Upper lobe of right lung (tissue), 1 donor: ENCODE data around the gene MYBPH. TPM values are rescaled to one million over a fixed set of nuclear protein-coding genes. Genes with fewer than 3 reads are reported as not detected.

Experiments
- ATAC-seq: fragments of 200-7000 bp; cut with Tn5 transposase; one replicate; pipeline ENCODE4 v1.9.1; 2020; ENCODE audit warnings: mild to moderate bottlenecking, moderate library complexity
- DNase-seq: peaks from one replicate; pipeline ENCODE4 v3.0.0-alpha.2; 2020
- H3K27ac ChIP-seq: fragments of 200-600 bp; one replicate; pipeline ENCODE4 v1.8.0; 2022
- H3K27me3 ChIP-seq: fragments of 200-600 bp; one replicate; pipeline ENCODE4 v1.8.0; 2022; ENCODE audit warnings: mild to moderate bottlenecking
- H3K36me3 ChIP-seq: fragments of 200-600 bp; one replicate; pipeline ENCODE4 v1.8.0; 2022
- H3K4me1 ChIP-seq: fragments of 200-600 bp; one replicate; pipeline ENCODE4 v1.8.0; 2022
- H3K4me3 ChIP-seq: fragments of 200-600 bp; one replicate; pipeline ENCODE4 v1.8.0; 2022; ENCODE audit warnings: mild to moderate bottlenecking
- H3K9me3 ChIP-seq: fragments of 200-600 bp; one replicate; pipeline ENCODE4 v1.8.0; 2022
- CTCF ChIP-seq: fragments of 200-600 bp; IDR thresholded peaks from one replicate; pipeline ENCODE4 v1.8.0; 2022; ENCODE audit warnings: antibody characterized with exemption
- intact Hi-C: fragments of 100-400 bp; cut with DNase I; formaldehyde crosslinking; loops from one replicate; pipeline ENCODE4 v1.11.0; 2022
- total RNA-seq: library from RNA; stranded (reverse); fragmentation: NEBNext Ultra II Directional; extraction: Animal tissue kit (Norgen Biotek cat#: 25700); gene quantifications from one replicate; pipeline ENCODE4 v1.2.1, GENCODE V29; 2021
- donor health status: DM: no; HTN: yes; CAD: no; lungs with severe emphysema.

The MYBPH gene
- total RNA-seq, 1 donor from 2014 or later = not detected

- Histone ChIP-seq H3K9me3 (no peaks in the 10 kb centered on the region), H3K4me3 (no peak overlapping the region), H3K27ac (no peak overlapping the region), H3K4me1 (no peaks in the 10 kb centered on the region), H3K36me3 (no peaks in the 10 kb centered on the region), H3K27me3 (no peaks in the 10 kb centered on the region)
- no peak for ATAC-seq
- TF ChIP-seq CTCF = no peak
- DNase-seq = no peak
- intact Hi-C loops = no loop called here
Observed at GRCh38 chr1:203139976-203140475, 35.6 kb downstream of the MYBPH start.

DNA sequence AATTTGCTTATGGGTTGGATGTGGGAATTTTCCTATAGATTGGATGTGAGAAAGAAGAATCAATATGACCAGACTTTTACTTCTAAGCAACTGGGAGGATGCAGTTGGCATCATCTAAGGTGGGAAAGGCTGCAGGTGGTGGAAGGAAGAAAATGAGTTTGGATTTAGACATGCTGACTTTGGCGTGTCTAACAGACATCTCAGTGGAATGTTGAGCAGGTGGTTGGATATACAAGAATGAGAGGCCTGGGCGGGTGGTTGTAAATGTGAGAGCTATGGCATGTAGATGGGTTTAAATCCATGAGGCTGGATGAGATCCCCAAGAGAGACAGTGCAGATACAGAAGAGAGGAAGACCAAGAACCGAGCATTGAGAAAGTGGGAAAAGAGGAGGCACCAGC, 37.6 kb downstream of the MYBPH start:
- no peak overlapping the region for H3K27ac ChIP-seq
- no peaks in the 10 kb centered on the region for H3K27me3 ChIP-seq
- H3K4me3 ChIP-seq = no peak overlapping the region
- ATAC-seq = no peak
- TF ChIP-seq CTCF = no peak
- no peaks in the 10 kb centered on the region for H3K9me3 ChIP-seq
- DNase-seq = no peak
- H3K36me3 ChIP-seq = no peaks in the 10 kb centered on the region
- H3K4me1 ChIP-seq = peaks cover 4% of the 10 kb centered on the region
- intact Hi-C loops = no loop called here

- intact Hi-C loops = no loop called here
- DNase-seq (no peak), ATAC-seq (no peak)
- no peaks in the 10 kb centered on the region for H3K9me3 ChIP-seq
- no peaks in the 10 kb centered on the region for H3K27me3 ChIP-seq
- H3K27ac ChIP-seq = no peak overlapping the region
- H3K4me1 ChIP-seq = peaks cover 4% of the 10 kb centered on the region
- no peak overlapping the region for H3K4me3 ChIP-seq
- H3K36me3 ChIP-seq = no peaks in the 10 kb centered on the region
- no peak for TF ChIP-seq CTCF
Observed at GRCh38 chr1:203137324-203137723, 38.3 kb downstream of the MYBPH start.

DNA sequence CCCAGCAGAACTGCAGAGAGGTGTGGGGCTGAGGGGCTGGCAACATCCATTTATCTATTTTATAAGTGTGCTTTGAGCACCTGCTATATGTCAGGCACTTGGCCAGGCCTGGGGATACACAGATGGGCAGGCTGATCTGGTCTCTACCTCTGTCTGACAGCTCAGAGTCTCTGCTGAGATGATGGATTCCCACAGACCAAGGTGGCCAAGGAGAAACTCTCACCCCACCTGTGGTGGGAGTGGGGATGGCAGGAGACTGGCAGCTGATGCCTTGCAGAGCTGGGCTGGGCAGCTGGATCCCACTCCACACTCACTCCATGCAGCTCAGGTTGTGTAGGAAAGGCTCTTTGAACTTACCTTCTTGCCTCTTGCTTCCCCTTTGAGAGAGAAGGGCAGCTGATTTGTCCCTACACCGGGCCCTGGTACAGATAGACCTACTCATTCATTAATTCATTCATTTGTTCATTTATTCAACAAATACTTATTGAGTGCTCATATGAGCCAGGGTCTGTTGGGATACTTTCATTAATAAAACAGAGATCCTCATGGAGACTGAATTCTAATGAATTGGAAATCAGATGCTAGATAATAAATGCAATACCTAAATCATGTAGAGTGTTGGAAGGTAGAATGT, 39.1 kb downstream of the MYBPH start:
- intact Hi-C loops = no loop called here
- Histone ChIP-seq H3K4me3 (no peak overlapping the region), H3K27ac (no peak overlapping the region), H3K36me3 (no peaks in the 10 kb centered on the region), H3K27me3 (no peaks in the 10 kb centered on the region), H3K9me3 (no peaks in the 10 kb centered on the region), H3K4me1 (peaks cover 4% of the 10 kb centered on the region)
- ATAC-seq (no peak), DNase-seq (no peak)
- TF ChIP-seq CTCF = no peak

DNA sequence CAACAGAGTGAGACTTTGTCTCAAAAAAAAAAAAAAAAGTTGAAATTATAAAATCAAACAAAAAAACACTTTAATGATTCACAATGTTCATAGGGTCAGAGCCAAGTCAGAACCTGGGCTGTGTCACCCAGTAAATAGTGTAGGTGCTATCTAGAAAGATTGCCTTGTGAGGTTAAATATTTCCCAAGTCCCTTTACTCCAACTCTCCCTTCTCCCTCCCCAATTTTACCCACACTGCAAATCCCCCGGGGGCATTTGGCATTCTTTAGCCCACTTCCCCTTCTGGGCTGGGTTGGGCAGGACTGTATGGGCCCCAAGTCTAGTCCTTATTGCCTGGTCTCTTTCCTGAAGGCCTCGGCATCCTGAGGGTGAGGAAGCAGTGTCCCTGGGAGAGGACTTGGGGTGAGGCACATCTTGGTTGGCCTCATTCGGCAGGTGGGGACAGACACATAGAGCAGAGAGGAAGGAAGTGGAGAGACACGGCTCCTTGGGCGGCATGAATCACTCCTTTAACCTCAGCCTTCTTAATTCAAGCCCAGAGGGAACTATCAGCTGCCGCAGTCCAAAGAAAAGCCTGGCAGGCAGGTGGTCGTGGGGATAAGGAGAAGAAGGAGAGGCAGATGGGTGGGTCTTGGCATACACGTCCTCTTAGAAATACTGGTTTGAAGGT, 39.9 kb downstream of the MYBPH start:
- Histone ChIP-seq H3K27ac (no peak overlapping the region), H3K9me3 (no peaks in the 10 kb centered on the region), H3K36me3 (no peaks in the 10 kb centered on the region), H3K27me3 (no peaks in the 10 kb centered on the region), H3K4me1 (peaks cover 4% of the 10 kb centered on the region), H3K4me3 (no peak overlapping the region)
- peak; percentile 44 for DNase-seq
- intact Hi-C loops = no loop called here
- no peak for TF ChIP-seq CTCF
- ATAC-seq = peak; percentile 31
